ENCODE results near the gene NPBWR2.
"Not testable (repeated sequence)": the region's sequence is repeated elsewhere in the genome, so short reads cannot be mapped to it uniquely, and the experiment has no call there.

- TF ChIP-seq POLR2AphosphoS5 (IDR thresholded peaks at IDR 0.05); MXI1 (conservative IDR thresholded peaks at IDR 0.05; ENCODE audit: poor library complexity, severe bottlenecking); CTCF (IDR thresholded peaks at IDR 0.05; ENCODE audit: poor library complexity, severe bottlenecking); EP300 (conservative IDR thresholded peaks at IDR 0.05; ENCODE audit: poor library complexity, severe bottlenecking); RAD21 (conservative IDR thresholded peaks at IDR 0.05); EZH2 (IDR thresholded peaks at IDR 0.05; ENCODE audit: borderline replicate concordance, insufficient read depth, low read length, poor library complexity, severe bottlenecking); REST (IDR thresholded peaks at IDR 0.05; ENCODE audit: borderline replicate concordance); SMC3 (conservative IDR thresholded peaks at IDR 0.05; ENCODE audit: poor library complexity); TAF1 (IDR thresholded peaks at IDR 0.05; ENCODE audit: low read depth): not testable (repeated sequence)
Measured at GRCh38 chr20:64117432-64117777, 10.0 kb upstream of the NPBWR2 start.

All from neural cell (in vitro differentiated cells).